Cardiac septum (tissue), 1 donor: ENCODE data around the gene TBC1D16. TPM values are rescaled to one million over a fixed set of nuclear protein-coding genes. Genes with fewer than 3 reads are reported as not detected.
"Not testable (repeated sequence)": the region's sequence is repeated elsewhere in the genome, so short reads cannot be mapped to it uniquely, and the experiment has no call there.

Experiments used
- DNase-seq: peaks from one replicate; pipeline ENCODE4 v3.0.0-alpha.2; 2020; ENCODE audit warnings: low spot score
- intact Hi-C: fragments of 100-400 bp; cut with DNase I; formaldehyde crosslinking; loops from one replicate; pipeline ENCODE4 v1.14.0; 2022
- total RNA-seq: library from RNA; stranded (reverse); fragmentation: NEBNext Ultra II Directional; extraction: Animal tissue kit (Norgen Biotek cat#: 25700); gene quantifications from one replicate; pipeline ENCODE4 v1.2.1, GENCODE V29; 2021
- donor health status: DM: no; HTN: no; CAD: no.

Gene TBC1D16
- total RNA-seq, 1 donor from 2014 or later: 17.1 TPM

- no peak for DNase-seq
- intact Hi-C loops: no loop called here
Observed at GRCh38 chr17:79913896-79914812, 121.5 kb downstream of the TBC1D16 start.

- intact Hi-C loops: no loop called here
- DNase-seq: no peak
Observed at GRCh38 chr17:79913451-79913850, 122.2 kb downstream of the TBC1D16 start.

- intact Hi-C loops: no loop called here
- no peak for DNase-seq
Observed at GRCh38 chr17:79912552-79913330, 122.9 kb downstream of the TBC1D16 start.

- intact Hi-C loops: no loop called here
Observed at GRCh38 chr17:79911430-79912399, 124.0 kb downstream of the TBC1D16 start.

GRCh38 chr17:79910985-79911361 is 124.7 kb downstream of the TBC1D16 start:
- intact Hi-C loops: no loop called here
- no peak for DNase-seq

More at GRCh38 chr17:79911430-79912399, 124.0 kb downstream of the TBC1D16 start:
- DNase-seq: no peak

GRCh38 chr17:79909121-79909520 is 126.6 kb downstream of the TBC1D16 start:
- DNase-seq: no peak
- intact Hi-C loops: no loop called here

GRCh38 chr17:79907850-79908249 is 127.8 kb downstream of the TBC1D16 start:
- DNase-seq: no peak
- intact Hi-C loops: no loop called here

- intact Hi-C loops: no loop called here
- DNase-seq: no peak
Observed at GRCh38 chr17:79907217-79907715, 128.4 kb downstream of the TBC1D16 start.

- intact Hi-C loops: no loop called here
- no peak for DNase-seq
Observed at GRCh38 chr17:79905832-79906231, 129.8 kb downstream of the TBC1D16 start.

GRCh38 chr17:79904865-79905264 is 130.8 kb downstream of the TBC1D16 start:
- no peak for DNase-seq
- intact Hi-C loops: no loop called here

GRCh38 chr17:79902146-79902791 is 133.4 kb downstream of the TBC1D16 start:
- DNase-seq: no peak
- intact Hi-C loops: no loop called here

GRCh38 chr17:79901131-79901530 is 134.5 kb downstream of the TBC1D16 start:
- no peak for DNase-seq
- intact Hi-C loops: no loop called here

GRCh38 chr17:79899584-79899983 is 136.1 kb downstream of the TBC1D16 start:
- DNase-seq: no peak
- intact Hi-C loops: no loop called here

- no peak for DNase-seq
- intact Hi-C loops: no loop called here
Observed at GRCh38 chr17:79897243-79898063, 138.2 kb downstream of the TBC1D16 start.

GRCh38 chr17:79893457-79893856 is 142.2 kb downstream of the TBC1D16 start:
- DNase-seq, intact Hi-C loops: not testable (repeated sequence)

- no peak for DNase-seq
- intact Hi-C loops: no loop called here
Observed at GRCh38 chr17:79892457-79893241, 143.0 kb downstream of the TBC1D16 start.

GRCh38 chr17:79891113-79891730 is 144.4 kb downstream of the TBC1D16 start:
- no peak for DNase-seq
- intact Hi-C loops: no loop called here
